BLaER1 treated with 17β-estradiol and CSF1 and Interleukin-3, amounts not matched to agents 10 nM and 100 nM (cell line): ENCODE results near the gene VPS13D.

Source experiments
- H3K27ac ChIP-seq, 11 experiments: shearing (Covaris generic); formaldehyde crosslinking; 2 replicates each; pipeline ENCODE4 v1.8.1; 2022
- H3K27me3 ChIP-seq, 11 experiments: shearing (Covaris generic); formaldehyde crosslinking; 2 replicates each; pipeline ENCODE4 v1.8.1; 2022
- H3K36me3 ChIP-seq, 11 experiments: shearing (Covaris generic); formaldehyde crosslinking; 2 replicates each; pipeline ENCODE4 v1.8.1; 2022
- H3K4me1 ChIP-seq, 10 experiments: shearing (Covaris generic); formaldehyde crosslinking; 2 replicates each; pipeline ENCODE4 v1.8.1; 2022
- H3K4me2 ChIP-seq, 11 experiments: shearing (Covaris generic); formaldehyde crosslinking; 2 replicates each; pipeline ENCODE4 v1.8.1; 2022
- H3K4me3 ChIP-seq, 10 experiments: shearing (Covaris generic); formaldehyde crosslinking; 2 replicates each; pipeline ENCODE4 v1.8.1; 2022
- H3K9ac ChIP-seq, 11 experiments: shearing (Covaris generic); formaldehyde crosslinking; 2 replicates each; pipeline ENCODE4 v1.8.1; 2022
- H3K9me3 ChIP-seq, 11 experiments: shearing (Covaris generic); formaldehyde crosslinking; replicated peaks in 1 of 11; 2 replicates each; pipeline ENCODE4 v1.8.1; 2022
- H4K20me1 ChIP-seq, 11 experiments: shearing (Covaris generic); formaldehyde crosslinking; 2 replicates each; pipeline ENCODE4 v1.8.1; 2022
- Cebpa-rat ChIP-seq, 11 experiments: shearing (Covaris generic); IDR thresholded peaks; 2 replicates each; pipeline ENCODE4 v1.8.1; 2022

The VPS13D gene

DNA sequence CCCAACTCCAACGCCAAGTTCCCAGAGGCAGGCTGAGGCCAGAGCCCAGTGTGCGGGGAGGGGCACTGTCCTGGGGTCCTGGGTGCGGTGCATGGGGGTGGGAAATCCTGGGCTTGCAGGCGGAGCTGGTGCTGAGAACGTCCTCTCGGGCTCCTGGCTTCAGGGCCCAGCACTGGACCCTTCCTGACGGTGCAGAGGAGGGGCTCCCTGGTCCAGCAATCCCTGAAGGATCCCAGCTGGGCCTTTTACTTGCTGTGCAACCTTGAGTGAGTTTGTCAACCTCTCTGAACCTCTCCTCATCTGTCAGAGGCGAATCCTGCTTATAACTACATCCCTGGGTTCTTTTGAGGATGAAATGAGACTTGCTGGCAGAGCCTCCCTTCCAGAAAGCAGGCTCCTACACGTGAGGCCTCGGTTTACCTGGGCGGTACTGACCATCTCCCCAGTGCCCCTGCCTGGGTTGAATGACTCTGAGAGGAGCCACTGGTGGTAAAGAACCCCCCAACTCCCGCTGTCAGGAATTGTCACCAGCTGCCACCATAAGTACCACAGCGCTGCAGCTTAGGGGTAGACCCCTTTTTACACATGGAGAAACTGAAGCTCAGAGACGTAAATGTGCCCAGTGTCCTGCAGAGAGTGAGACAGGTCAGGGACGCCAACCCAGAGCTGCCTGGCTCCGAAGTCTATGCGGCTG is 310.9 kb downstream of the VPS13D start:
- no peak for TF ChIP-seq Cebpa-rat (IDR thresholded peaks at IDR 0.05)
- peaks cover 0 to 6% (median 0%) of the 10 kb centered on the region in 11 experiments; a peak in 3 of 22 replicates for H3K36me3 ChIP-seq
- H3K4me2 ChIP-seq: peak overlapping the region; percentile 41 to 94 (median 78)
- peak overlapping the region in 6 of 11 experiments; percentile 28 to 65 (median 50); a peak in 6 of 22 replicates for H3K9ac ChIP-seq
- H4K20me1 ChIP-seq: no peaks in the 10 kb centered on the region; a peak in 1 of 22 replicates
- peaks cover 19 to 55% (median 39%) of the 10 kb centered on the region in 10 experiments for H3K4me1 ChIP-seq
- H3K27ac ChIP-seq: no peak overlapping the region
- no peak overlapping the region for H3K4me3 ChIP-seq
- peaks cover 15 to 25% (median 21%) of the 10 kb centered on the region in 11 experiments for H3K9me3 ChIP-seq
- no peaks in the 10 kb centered on the region for H3K27me3 ChIP-seq

DNA sequence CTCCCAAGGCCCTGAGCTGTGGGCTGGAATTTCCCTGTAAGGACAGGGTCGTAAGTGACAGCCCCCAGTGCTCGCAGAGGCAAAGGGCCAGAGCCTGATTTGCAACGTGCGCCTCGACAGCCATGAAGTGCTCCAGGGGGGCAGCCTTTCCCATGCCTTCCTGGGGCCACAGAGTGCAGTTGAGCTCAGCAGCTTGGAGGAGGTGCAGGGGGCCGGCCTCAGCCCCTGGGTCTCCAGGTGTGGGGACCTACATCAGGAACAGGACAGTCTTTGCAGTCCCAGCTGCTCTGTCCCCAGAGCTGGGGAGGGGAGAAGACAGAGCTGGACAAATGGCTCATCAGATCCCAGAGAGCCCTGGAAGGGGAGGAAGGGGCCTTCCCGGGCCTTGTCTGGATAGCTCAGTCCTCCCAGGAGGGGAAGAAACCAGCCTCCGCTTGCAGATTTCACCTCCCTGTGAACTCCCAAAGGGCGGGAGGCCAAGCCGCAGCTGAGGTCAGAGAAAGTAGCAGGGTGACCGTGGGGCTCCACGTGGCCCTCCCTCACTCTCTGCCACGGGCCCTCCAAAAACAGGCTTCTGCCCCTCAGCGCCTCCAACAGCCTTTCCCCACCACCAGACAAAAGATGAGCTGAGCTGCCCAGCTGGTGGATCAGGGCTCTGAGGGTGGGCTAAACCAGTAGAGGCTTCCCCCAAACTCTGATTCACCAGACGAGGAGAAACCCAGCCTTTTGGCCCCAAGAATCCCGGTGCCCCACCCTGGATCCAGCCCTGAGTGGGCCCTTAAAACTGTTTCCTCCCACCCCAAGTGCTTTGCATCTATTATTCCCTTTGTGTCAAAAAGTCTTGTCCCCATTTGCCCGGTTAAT is 311.7 kb downstream of the VPS13D start:
- Histone ChIP-seq H3K4me2 (peak overlapping the region; percentile 41 to 94 (median 78)), H3K9ac (peak overlapping the region in 7 of 11 experiments; percentile 6 to 65 (median 50); a peak in 9 of 22 replicates), H3K27ac (peak overlapping the region in 5 of 11 experiments; percentile 10 to 34 (median 27); a peak in 5 of 22 replicates)

DNA sequence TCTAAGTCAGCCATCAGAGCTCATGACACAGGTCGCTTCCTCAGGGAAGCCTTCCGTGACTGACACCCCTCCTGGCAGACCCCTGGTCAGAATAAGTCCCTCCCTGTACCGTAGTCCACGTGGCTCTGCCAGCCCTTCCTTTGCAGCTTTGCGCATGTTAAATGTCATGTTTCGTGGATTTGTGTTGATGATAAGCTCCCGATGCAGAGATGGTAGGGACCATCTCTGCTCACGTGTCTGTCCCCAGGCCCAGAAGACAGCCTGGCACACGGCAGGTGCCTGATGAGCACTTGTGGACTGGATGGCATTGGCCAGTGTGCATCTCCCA is 312.3 kb downstream of the VPS13D start:
- TF ChIP-seq Cebpa-rat (IDR thresholded peaks at IDR 0.05): no peak
- peak overlapping the region in 1 of 11 experiments; percentile 65; a peak in 2 of 22 replicates for H3K9ac ChIP-seq
- H3K4me1 ChIP-seq: peaks cover 19 to 69% (median 53%) of the 10 kb centered on the region in 10 experiments

More for the DNA sequence above, 311.7 kb downstream of the VPS13D start:
- Histone ChIP-seq H3K4me1 (peaks cover 19 to 63% (median 47%) of the 10 kb centered on the region in 10 experiments), H3K9me3 (peaks cover 8 to 17% (median 13%) of the 10 kb centered on the region in 11 experiments), H3K4me3 (no peak overlapping the region; a peak in 1 of 20 replicates), H3K27me3 (no peaks in the 10 kb centered on the region), H4K20me1 (no peaks in the 10 kb centered on the region; a peak in 1 of 22 replicates), H3K36me3 (peaks cover 0 to under 1% (median 0%) of the 10 kb centered on the region in 11 experiments; a peak in 1 of 22 replicates)
- no peak for TF ChIP-seq Cebpa-rat (IDR thresholded peaks at IDR 0.05)

DNA sequence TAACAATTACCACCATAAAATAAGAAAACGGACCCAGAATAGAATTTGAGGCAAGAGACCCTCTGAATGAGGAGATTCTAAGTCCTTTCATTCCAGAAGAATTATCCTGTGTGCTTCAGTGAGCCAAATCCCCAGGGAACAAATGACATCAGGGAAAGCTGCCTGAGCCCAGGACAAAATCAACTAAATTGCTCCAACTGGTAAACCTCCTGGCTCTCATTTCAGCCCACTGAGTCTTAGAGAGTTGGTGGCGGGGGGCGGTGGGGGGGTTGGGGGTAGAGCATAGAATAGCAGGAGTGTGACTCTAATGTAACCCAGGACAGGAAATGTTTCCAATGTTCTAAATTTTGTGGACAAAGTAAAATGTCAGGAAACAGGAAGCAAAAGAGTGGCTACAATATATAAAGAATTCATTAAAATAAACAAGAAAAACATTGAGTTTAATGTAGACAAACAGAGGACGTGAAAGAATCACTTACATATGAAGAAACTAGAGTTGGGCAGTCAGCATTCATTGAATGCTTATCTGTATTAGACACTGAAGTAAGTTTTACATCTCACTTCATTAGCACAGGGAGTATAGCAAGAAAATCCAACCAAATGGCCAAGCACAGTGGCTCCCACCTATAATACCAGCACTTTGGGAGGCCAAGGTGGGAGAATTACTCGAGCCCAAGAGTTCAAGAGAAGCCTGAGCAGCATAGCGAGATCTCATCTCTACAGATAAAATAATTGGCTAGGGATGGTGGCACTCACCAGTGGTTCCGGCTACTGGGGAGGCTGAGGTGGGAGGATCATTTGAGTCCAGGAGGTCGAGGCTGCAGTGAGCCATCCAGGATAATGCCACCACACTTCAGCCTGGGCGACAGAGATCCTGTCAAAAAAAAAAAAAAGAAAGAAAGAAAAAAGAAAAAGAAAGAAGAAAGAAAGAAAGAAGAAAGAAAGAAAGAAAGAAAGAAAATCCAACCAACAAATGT is 313.1 kb downstream of the VPS13D start:
- Histone ChIP-seq H3K27me3 (no peaks in the 10 kb centered on the region), H3K9ac (no peak overlapping the region), H3K9me3 (peaks cover 0 to 3% (median 0%) of the 10 kb centered on the region in 11 experiments; a peak in 3 of 22 replicates), H3K4me3 (no peak overlapping the region), H3K27ac (no peak overlapping the region), H3K4me2 (peak overlapping the region in 7 of 11 experiments; percentile 74 to 94 (median 84); a peak in 12 of 22 replicates), H3K4me1 (peaks cover 19 to 77% (median 61%) of the 10 kb centered on the region in 10 experiments), H4K20me1 (no peaks in the 10 kb centered on the region; a peak in 1 of 22 replicates), H3K36me3 (no peaks in the 10 kb centered on the region)
- no peak for TF ChIP-seq Cebpa-rat (IDR thresholded peaks at IDR 0.05)

More for the DNA sequence above, 312.3 kb downstream of the VPS13D start:
- peak overlapping the region in 9 of 11 experiments; percentile 72 to 94 (median 83); a peak in 18 of 22 replicates for H3K4me2 ChIP-seq
- no peaks in the 10 kb centered on the region for H3K27me3 ChIP-seq
- no peaks in the 10 kb centered on the region for H3K36me3 ChIP-seq
- peak overlapping the region in 2 of 11 experiments; percentile 22 to 34; a peak in 2 of 22 replicates for H3K27ac ChIP-seq
- H3K4me3 ChIP-seq: no peak overlapping the region
- peaks cover 2 to 11% (median 7%) of the 10 kb centered on the region in 11 experiments; a peak in 15 of 22 replicates for H3K9me3 ChIP-seq
- H4K20me1 ChIP-seq: no peaks in the 10 kb centered on the region; a peak in 1 of 22 replicates

DNA sequence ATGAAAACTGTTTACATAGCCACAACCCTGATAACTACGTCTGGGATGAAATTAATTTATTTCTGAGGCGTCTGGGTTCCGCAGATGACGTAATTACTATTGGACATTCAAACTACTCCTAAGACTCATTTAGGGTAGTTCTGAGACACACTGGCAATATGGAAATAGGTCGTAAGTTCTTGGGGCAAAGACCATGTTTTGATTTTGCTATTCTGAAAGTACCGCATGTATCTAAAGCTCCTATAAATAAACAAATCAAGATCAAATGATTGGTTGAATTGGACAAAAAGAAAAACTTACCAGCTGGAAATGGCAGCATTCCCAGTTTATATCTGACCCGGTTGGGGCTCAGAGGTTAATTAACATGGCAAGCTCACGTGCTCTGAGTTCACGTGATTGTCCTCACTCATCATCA is 313.9 kb downstream of the VPS13D start:
- H4K20me1 ChIP-seq: no peaks in the 10 kb centered on the region; a peak in 1 of 22 replicates
- no peak overlapping the region for H3K27ac ChIP-seq
- H3K9ac ChIP-seq: no peak overlapping the region
- peak overlapping the region in 4 of 11 experiments; percentile 2 to 81 (median 75); a peak in 4 of 22 replicates for H3K4me2 ChIP-seq
- TF ChIP-seq Cebpa-rat (IDR thresholded peaks at IDR 0.05): no peak
- H3K4me1 ChIP-seq: peaks cover 19 to 80% (median 64%) of the 10 kb centered on the region in 10 experiments
- no peaks in the 10 kb centered on the region for H3K36me3 ChIP-seq
- H3K4me3 ChIP-seq: no peak overlapping the region
- H3K9me3 ChIP-seq: no peaks in the 10 kb centered on the region
- no peaks in the 10 kb centered on the region for H3K27me3 ChIP-seq

DNA sequence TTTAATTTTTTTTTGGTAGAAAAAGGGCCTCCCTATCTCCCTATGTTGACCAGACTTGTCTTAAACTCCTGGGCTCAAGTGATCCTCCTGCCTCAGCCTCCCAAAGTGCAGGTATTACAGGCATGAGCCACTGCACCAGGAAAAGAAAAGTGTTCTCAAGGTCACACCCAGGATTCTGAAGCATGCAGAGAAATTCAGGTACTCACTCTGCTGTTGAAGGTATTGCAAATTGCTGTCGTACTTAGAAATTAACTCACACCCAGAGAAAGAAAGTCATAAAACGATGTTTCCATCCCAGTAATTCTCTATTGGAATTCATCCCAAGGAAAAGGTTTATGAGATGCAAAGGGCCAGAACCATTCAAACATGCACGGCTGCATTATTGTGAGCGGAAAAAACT is 314.5 kb downstream of the VPS13D start:
- no peaks in the 10 kb centered on the region for H3K27me3 ChIP-seq
- H3K4me1 ChIP-seq: peaks cover 22 to 86% (median 70%) of the 10 kb centered on the region in 10 experiments
- H3K4me3 ChIP-seq: no peak overlapping the region
- H3K9me3 ChIP-seq: no peaks in the 10 kb centered on the region
- no peak for TF ChIP-seq Cebpa-rat (IDR thresholded peaks at IDR 0.05)
- no peak overlapping the region for H3K27ac ChIP-seq
- H4K20me1 ChIP-seq: no peaks in the 10 kb centered on the region; a peak in 1 of 22 replicates
- H3K36me3 ChIP-seq: no peaks in the 10 kb centered on the region
- no peak overlapping the region for H3K9ac ChIP-seq
- H3K4me2 ChIP-seq: peak overlapping the region in 5 of 11 experiments; percentile 63 to 81 (median 74); a peak in 6 of 22 replicates

DNA sequence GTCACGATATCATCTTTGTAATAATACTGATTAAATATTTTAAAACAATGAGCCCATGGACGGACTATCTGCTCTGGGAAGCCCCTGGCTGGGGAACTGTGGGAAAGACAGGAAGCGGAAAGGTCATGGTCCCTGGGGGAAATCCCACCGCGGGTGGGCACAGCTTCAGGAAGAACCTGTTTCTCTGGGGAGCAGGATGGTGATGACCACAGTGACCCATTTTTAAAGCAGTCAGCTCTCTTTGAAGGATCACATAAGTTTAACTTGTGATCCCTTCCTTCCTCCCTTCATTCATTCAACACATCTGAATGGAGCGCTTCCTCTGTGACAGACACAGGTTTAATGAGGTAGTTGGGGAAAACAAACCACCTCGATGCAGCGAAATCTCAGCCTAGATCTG is 315.2 kb downstream of the VPS13D start:
- Histone ChIP-seq H3K4me2 (peak overlapping the region; percentile 45 to 81 (median 68)), H3K9me3 (no peaks in the 10 kb centered on the region)

More for the DNA sequence above, 315.2 kb downstream of the VPS13D start:
- H3K27me3 ChIP-seq: no peaks in the 10 kb centered on the region
- no peaks in the 10 kb centered on the region; a peak in 1 of 22 replicates for H4K20me1 ChIP-seq
- no peak for TF ChIP-seq Cebpa-rat (IDR thresholded peaks at IDR 0.05)
- peaks cover 26 to 92% (median 76%) of the 10 kb centered on the region in 10 experiments for H3K4me1 ChIP-seq
- peak overlapping the region in 1 of 11 experiments; percentile 19; a peak in 1 of 22 replicates for H3K27ac ChIP-seq
- H3K9ac ChIP-seq: peak overlapping the region in 1 of 11 experiments; percentile 32; a peak in 1 of 22 replicates
- H3K36me3 ChIP-seq: no peaks in the 10 kb centered on the region
- no peak overlapping the region for H3K4me3 ChIP-seq
